ENCODE data around the gene FMNL2.
"Not testable (repeated sequence)": the region's sequence is repeated elsewhere in the genome, so short reads cannot be mapped to it uniquely, and the experiment has no call there.

Gene FMNL2

GRCh38 chr2:152376385-152376784, 41.4 kb downstream of the FMNL2 start:
- no peak for DNase-seq

GRCh38 chr2:152376968-152377367, 42.0 kb downstream of the FMNL2 start:
- no peak for DNase-seq

- no peak for DNase-seq
Measured at GRCh38 chr2:152379089-152379488, 44.1 kb downstream of the FMNL2 start.

- no peak for DNase-seq
Measured at GRCh38 chr2:152380261-152381055, 45.5 kb downstream of the FMNL2 start.

- no peak for DNase-seq
Measured at GRCh38 chr2:152383702-152384101, 48.7 kb downstream of the FMNL2 start.

- no peak for DNase-seq
Measured at GRCh38 chr2:152384992-152385391, 50.0 kb downstream of the FMNL2 start.

GRCh38 chr2:152385650-152386049, 50.7 kb downstream of the FMNL2 start:
- DNase-seq, result peak in 1 of 2 experiments; percentile 29

GRCh38 chr2:152386266-152386665, 51.3 kb downstream of the FMNL2 start:
- DNase-seq, result no peak

GRCh38 chr2:152387041-152387440, 52.1 kb downstream of the FMNL2 start:
- no peak for DNase-seq

GRCh38 chr2:152388269-152388668, 53.3 kb downstream of the FMNL2 start:
- DNase-seq, result not testable (repeated sequence)

GRCh38 chr2:152389483-152389882, 54.5 kb downstream of the FMNL2 start:
- DNase-seq, result no peak

- no peak for DNase-seq
Measured at GRCh38 chr2:152390837-152391236, 55.9 kb downstream of the FMNL2 start.

- DNase-seq, result no peak
Measured at GRCh38 chr2:152391318-152391717, 56.3 kb downstream of the FMNL2 start.

GRCh38 chr2:152393377-152393776, 58.4 kb downstream of the FMNL2 start:
- no peak for DNase-seq

GRCh38 chr2:152394326-152394725, 59.4 kb downstream of the FMNL2 start:
- DNase-seq, result no peak

GRCh38 chr2:152395103-152395502, 60.1 kb downstream of the FMNL2 start:
- no peak for DNase-seq

- no peak for DNase-seq
Measured at GRCh38 chr2:152395572-152395971, 60.6 kb downstream of the FMNL2 start.

GRCh38 chr2:152396051-152396511, 61.1 kb downstream of the FMNL2 start:
- no peak for DNase-seq

- no peak for DNase-seq
Measured at GRCh38 chr2:152396763-152397162, 61.8 kb downstream of the FMNL2 start.

GRCh38 chr2:152399003-152399402, 64.0 kb downstream of the FMNL2 start:
- DNase-seq, result no peak

GRCh38 chr2:152400607-152401214, 65.7 kb downstream of the FMNL2 start:
- no peak for DNase-seq

GRCh38 chr2:152402780-152403759, 68.1 kb downstream of the FMNL2 start:
- DNase-seq, result no peak
